Measurements from ENCODE around the gene HBA1. TPM values are rescaled to one million over a fixed set of nuclear protein-coding genes. Genes with fewer than 3 reads are reported as not detected.
"Not testable (repeated sequence)": the region's sequence is repeated elsewhere in the genome, so short reads cannot be mapped to it uniquely, and the experiment has no call there.

HBA1 gene
- total RNA-seq, 1 experiment from 2014 or later = not detected

GRCh38 chr16:154217-155030 is 22.1 kb upstream of the HBA1 start:
- no peak for DNase-seq (ENCODE audit: low read depth, low spot score)
- in situ Hi-C loops (cut with HindIII; ENCODE audit: low pct_unique_long_range_greater_than_20kb, low sequenced_read_pairs) = no loop called here

- in situ Hi-C loops (cut with HindIII; ENCODE audit: low pct_unique_long_range_greater_than_20kb, low sequenced_read_pairs) = no loop called here
Observed at GRCh38 chr16:155031-155398, 21.5 kb upstream of the HBA1 start.

GRCh38 chr16:159136-159849 is 17.2 kb upstream of the HBA1 start:
- DNase-seq (ENCODE audit: low read depth, low spot score) = no peak
- in situ Hi-C loops (cut with HindIII; ENCODE audit: low pct_unique_long_range_greater_than_20kb, low sequenced_read_pairs) = no loop called here

More at GRCh38 chr16:155031-155398, 21.5 kb upstream of the HBA1 start:
- no peak for DNase-seq (ENCODE audit: low read depth, low spot score)

GRCh38 chr16:160242-160641 is 16.2 kb upstream of the HBA1 start:
- in situ Hi-C loops (cut with HindIII; ENCODE audit: low pct_unique_long_range_greater_than_20kb, low sequenced_read_pairs); DNase-seq (ENCODE audit: low read depth, low spot score): not testable (repeated sequence)

- in situ Hi-C loops (cut with HindIII; ENCODE audit: low pct_unique_long_range_greater_than_20kb, low sequenced_read_pairs) = no loop called here
- DNase-seq (ENCODE audit: low read depth, low spot score) = no peak
Observed at GRCh38 chr16:160691-161190, 15.7 kb upstream of the HBA1 start.

- DNase-seq (ENCODE audit: low read depth, low spot score) = no peak
- in situ Hi-C loops (cut with HindIII; ENCODE audit: low pct_unique_long_range_greater_than_20kb, low sequenced_read_pairs) = no loop called here
Observed at GRCh38 chr16:162271-162991, 14.0 kb upstream of the HBA1 start.

GRCh38 chr16:163139-163538 is 13.3 kb upstream of the HBA1 start:
- DNase-seq (ENCODE audit: low read depth, low spot score); in situ Hi-C loops (cut with HindIII; ENCODE audit: low pct_unique_long_range_greater_than_20kb, low sequenced_read_pairs): not testable (repeated sequence)

- DNase-seq (ENCODE audit: low read depth, low spot score); in situ Hi-C loops (cut with HindIII; ENCODE audit: low pct_unique_long_range_greater_than_20kb, low sequenced_read_pairs): not testable (repeated sequence)
Observed at GRCh38 chr16:163696-164095, 12.8 kb upstream of the HBA1 start.

GRCh38 chr16:164134-164823 is 12.2 kb upstream of the HBA1 start:
- in situ Hi-C loops (cut with HindIII; ENCODE audit: low pct_unique_long_range_greater_than_20kb, low sequenced_read_pairs); DNase-seq (ENCODE audit: low read depth, low spot score): not testable (repeated sequence)

GRCh38 chr16:164827-165538 is 11.5 kb upstream of the HBA1 start:
- in situ Hi-C loops (cut with HindIII; ENCODE audit: low pct_unique_long_range_greater_than_20kb, low sequenced_read_pairs) = no loop called here
- no peak for DNase-seq (ENCODE audit: low read depth, low spot score)

GRCh38 chr16:165539-166374 is 10.7 kb upstream of the HBA1 start, which contains the start of gene HBM:
Gene HBM (plus strand): TSS chr16:165978. CDS start chr16:165998, 20 bp downstream.
- no peak for DNase-seq (ENCODE audit: low read depth, low spot score)

GRCh38 chr16:166375-167121 is 9.9 kb upstream of the HBA1 start:
- in situ Hi-C loops (cut with HindIII; ENCODE audit: low pct_unique_long_range_greater_than_20kb, low sequenced_read_pairs) = no loop called here

More at GRCh38 chr16:165539-166374, 10.7 kb upstream of the HBA1 start, which contains the start of gene HBM:
- in situ Hi-C loops (cut with HindIII; ENCODE audit: low pct_unique_long_range_greater_than_20kb, low sequenced_read_pairs) = no loop called here

GRCh38 chr16:167122-167690 is 9.3 kb upstream of the HBA1 start:
- in situ Hi-C loops (cut with HindIII; ENCODE audit: low pct_unique_long_range_greater_than_20kb, low sequenced_read_pairs) = no loop called here
- no peak for DNase-seq (ENCODE audit: low read depth, low spot score)

More at GRCh38 chr16:166375-167121, 9.9 kb upstream of the HBA1 start:
- DNase-seq (ENCODE audit: low read depth, low spot score) = no peak

- no peak for DNase-seq (ENCODE audit: low read depth, low spot score)
- in situ Hi-C loops (cut with HindIII; ENCODE audit: low pct_unique_long_range_greater_than_20kb, low sequenced_read_pairs) = no loop called here
Observed at GRCh38 chr16:168424-168823, 8.1 kb upstream of the HBA1 start.

- in situ Hi-C loops (cut with HindIII; ENCODE audit: low pct_unique_long_range_greater_than_20kb, low sequenced_read_pairs) = no loop called here
- no peak for DNase-seq (ENCODE audit: low read depth, low spot score)
Observed at GRCh38 chr16:169014-169413, 7.5 kb upstream of the HBA1 start.
